Ramos (cell line): ENCODE measurements around the gene IFITM2.
"Not testable (repeated sequence)": the region's sequence is repeated elsewhere in the genome, so short reads cannot be mapped to it uniquely, and the experiment has no call there.

Experiments
- in situ Hi-C: fragments of 300-500 bp; cut with MboI; formaldehyde crosslinking; loops from one replicate; pipeline ENCODE4 v1.14.3; 2022; ENCODE audit warnings: low sequenced_read_pairs; ENCODE audit not compliant: unreplicated experiment

Gene IFITM2

GRCh38 chr11:280706-281485 is 26.7 kb upstream of the IFITM2 start:
- in situ Hi-C loops: no loop called here

GRCh38 chr11:281486-282161 is 26.0 kb upstream of the IFITM2 start:
- in situ Hi-C loops: no loop called here

- in situ Hi-C loops: no loop called here
Measured at GRCh38 chr11:282171-282570, 25.4 kb upstream of the IFITM2 start.

GRCh38 chr11:282630-283360 is 24.8 kb upstream of the IFITM2 start:
- in situ Hi-C loops: no loop called here

- in situ Hi-C loops: no loop called here
Measured at GRCh38 chr11:283405-284104, 24.1 kb upstream of the IFITM2 start.

GRCh38 chr11:284105-285020 is 23.3 kb upstream of the IFITM2 start:
- in situ Hi-C loops: no loop called here

GRCh38 chr11:285021-285893 is 22.4 kb upstream of the IFITM2 start:
- in situ Hi-C loops: no loop called here

GRCh38 chr11:285894-286220 is 21.8 kb upstream of the IFITM2 start:
- in situ Hi-C loops: no loop called here

- in situ Hi-C loops: not testable (repeated sequence)
Measured at GRCh38 chr11:286977-287820, 20.4 kb upstream of the IFITM2 start.

GRCh38 chr11:287821-288477 is 19.7 kb upstream of the IFITM2 start:
- in situ Hi-C loops: no loop called here

- in situ Hi-C loops: no loop called here
Measured at GRCh38 chr11:288478-289397, 18.9 kb upstream of the IFITM2 start, which contains the start of gene PGGHG. TSS of gene PGGHG (plus strand) at chr11:289126. CDS start at chr11:289817, 691 bp downstream.

- in situ Hi-C loops: no loop called here
Measured at GRCh38 chr11:289398-289711, 18.3 kb upstream of the IFITM2 start.

- in situ Hi-C loops: no loop called here
Measured at GRCh38 chr11:289712-290620, 17.6 kb upstream of the IFITM2 start.

- in situ Hi-C loops: no loop called here
Measured at GRCh38 chr11:290621-291231, 16.9 kb upstream of the IFITM2 start.
